ENCODE measurements around the gene CACNA1S. TPM values are rescaled to one million over a fixed set of nuclear protein-coding genes. Genes with fewer than 3 reads are reported as not detected.

The CACNA1S gene
- total RNA-seq, 1 donor from 2014 or later, result 0.08 TPM

- Mint-ChIP-seq H3K36me3 (ENCODE audit: low read depth, unreplicated experiment) (peaks cover 5% of the 10 kb centered on the region), H3K9me3 (ENCODE audit: unreplicated experiment) (no peaks in the 10 kb centered on the region), H3K4me1 (ENCODE audit: unreplicated experiment) (peaks cover 3% of the 10 kb centered on the region), H3K27ac (ENCODE audit: unreplicated experiment) (no peak overlapping the region), H3K27me3 (ENCODE audit: unreplicated experiment) (peaks cover 4% of the 10 kb centered on the region), H3K4me3 (ENCODE audit: unreplicated experiment) (no peak overlapping the region)
- TF ChIP-seq CTCF (IDR thresholded peaks at IDR 0.05; ENCODE audit: unreplicated experiment), result no peak
- no peak for DNase-seq (ENCODE audit: low spot score)
Measured at GRCh38 chr1:201096041-201096461, 16.2 kb downstream of the CACNA1S start.

GRCh38 chr1:201095581-201095980, 16.6 kb downstream of the CACNA1S start:
- Mint-ChIP-seq H3K27me3 (ENCODE audit: unreplicated experiment) (peaks cover 4% of the 10 kb centered on the region), H3K4me3 (ENCODE audit: unreplicated experiment) (no peak overlapping the region), H3K36me3 (ENCODE audit: low read depth, unreplicated experiment) (peaks cover 5% of the 10 kb centered on the region), H3K27ac (ENCODE audit: unreplicated experiment) (no peak overlapping the region), H3K4me1 (ENCODE audit: unreplicated experiment) (peaks cover 3% of the 10 kb centered on the region), H3K9me3 (ENCODE audit: unreplicated experiment) (no peaks in the 10 kb centered on the region)
- no peak for DNase-seq (ENCODE audit: low spot score)
- no peak for TF ChIP-seq CTCF (IDR thresholded peaks at IDR 0.05; ENCODE audit: unreplicated experiment)

- Mint-ChIP-seq H3K27ac (ENCODE audit: unreplicated experiment) (no peak overlapping the region), H3K9me3 (ENCODE audit: unreplicated experiment) (no peaks in the 10 kb centered on the region), H3K4me1 (ENCODE audit: unreplicated experiment) (peaks cover 3% of the 10 kb centered on the region), H3K27me3 (ENCODE audit: unreplicated experiment) (peaks cover 4% of the 10 kb centered on the region), H3K4me3 (ENCODE audit: unreplicated experiment) (no peak overlapping the region), H3K36me3 (ENCODE audit: low read depth, unreplicated experiment) (peaks cover 5% of the 10 kb centered on the region)
- no peak for DNase-seq (ENCODE audit: low spot score)
- TF ChIP-seq CTCF (IDR thresholded peaks at IDR 0.05; ENCODE audit: unreplicated experiment), result no peak
Measured at GRCh38 chr1:201094832-201095231, 17.4 kb downstream of the CACNA1S start.

GRCh38 chr1:201093962-201094361, 18.3 kb downstream of the CACNA1S start:
- peaks cover 4% of the 10 kb centered on the region for H3K27me3 Mint-ChIP-seq (ENCODE audit: unreplicated experiment)
- H3K36me3 Mint-ChIP-seq (ENCODE audit: low read depth, unreplicated experiment), result peaks cover 5% of the 10 kb centered on the region
- DNase-seq (ENCODE audit: low spot score), result no peak
- no peak for TF ChIP-seq CTCF (IDR thresholded peaks at IDR 0.05; ENCODE audit: unreplicated experiment)
- no peak overlapping the region for H3K27ac Mint-ChIP-seq (ENCODE audit: unreplicated experiment)
- peaks cover 3% of the 10 kb centered on the region for H3K4me1 Mint-ChIP-seq (ENCODE audit: unreplicated experiment)
- no peaks in the 10 kb centered on the region for H3K9me3 Mint-ChIP-seq (ENCODE audit: unreplicated experiment)
- no peak overlapping the region for H3K4me3 Mint-ChIP-seq (ENCODE audit: unreplicated experiment)

- peaks cover 5% of the 10 kb centered on the region for H3K36me3 Mint-ChIP-seq (ENCODE audit: low read depth, unreplicated experiment)
- H3K9me3 Mint-ChIP-seq (ENCODE audit: unreplicated experiment), result no peaks in the 10 kb centered on the region
- TF ChIP-seq CTCF (IDR thresholded peaks at IDR 0.05; ENCODE audit: unreplicated experiment), result no peak
- H3K4me3 Mint-ChIP-seq (ENCODE audit: unreplicated experiment), result no peak overlapping the region
- H3K27ac Mint-ChIP-seq (ENCODE audit: unreplicated experiment), result no peak overlapping the region
- H3K27me3 Mint-ChIP-seq (ENCODE audit: unreplicated experiment), result peaks cover 4% of the 10 kb centered on the region
- DNase-seq (ENCODE audit: low spot score), result no peak
- H3K4me1 Mint-ChIP-seq (ENCODE audit: unreplicated experiment), result peaks cover 3% of the 10 kb centered on the region
Measured at GRCh38 chr1:201093561-201093960, 18.7 kb downstream of the CACNA1S start.
